Rectal smooth muscle tissue (tissue), 1 donor: Measurements from ENCODE around the gene TOMM40L.

ENCODE experiments used
- H3K27ac ChIP-seq: one replicate; pipeline ENCODE4 v1.7.0; 2013; ENCODE audit warnings: low read depth, low read length, inconsistent platforms
- H3K27me3 ChIP-seq: one replicate; pipeline ENCODE4 v1.7.0; 2013; ENCODE audit warnings: low read length; ENCODE audit not compliant: control insufficient read depth, insufficient read depth
- H3K36me3 ChIP-seq: one replicate; pipeline ENCODE4 v1.7.0; 2013; ENCODE audit warnings: low read length; ENCODE audit not compliant: control insufficient read depth, insufficient read depth
- H3K4me1 ChIP-seq: one replicate; pipeline ENCODE4 v1.7.0; 2013; ENCODE audit warnings: low read length; ENCODE audit not compliant: control insufficient read depth, insufficient read depth
- H3K4me3 ChIP-seq: one replicate; pipeline ENCODE4 v1.7.0; 2013; ENCODE audit warnings: low read length
- H3K9ac ChIP-seq: one replicate; pipeline ENCODE4 v1.7.0; 2013; ENCODE audit warnings: low read length

The TOMM40L gene

DNA sequence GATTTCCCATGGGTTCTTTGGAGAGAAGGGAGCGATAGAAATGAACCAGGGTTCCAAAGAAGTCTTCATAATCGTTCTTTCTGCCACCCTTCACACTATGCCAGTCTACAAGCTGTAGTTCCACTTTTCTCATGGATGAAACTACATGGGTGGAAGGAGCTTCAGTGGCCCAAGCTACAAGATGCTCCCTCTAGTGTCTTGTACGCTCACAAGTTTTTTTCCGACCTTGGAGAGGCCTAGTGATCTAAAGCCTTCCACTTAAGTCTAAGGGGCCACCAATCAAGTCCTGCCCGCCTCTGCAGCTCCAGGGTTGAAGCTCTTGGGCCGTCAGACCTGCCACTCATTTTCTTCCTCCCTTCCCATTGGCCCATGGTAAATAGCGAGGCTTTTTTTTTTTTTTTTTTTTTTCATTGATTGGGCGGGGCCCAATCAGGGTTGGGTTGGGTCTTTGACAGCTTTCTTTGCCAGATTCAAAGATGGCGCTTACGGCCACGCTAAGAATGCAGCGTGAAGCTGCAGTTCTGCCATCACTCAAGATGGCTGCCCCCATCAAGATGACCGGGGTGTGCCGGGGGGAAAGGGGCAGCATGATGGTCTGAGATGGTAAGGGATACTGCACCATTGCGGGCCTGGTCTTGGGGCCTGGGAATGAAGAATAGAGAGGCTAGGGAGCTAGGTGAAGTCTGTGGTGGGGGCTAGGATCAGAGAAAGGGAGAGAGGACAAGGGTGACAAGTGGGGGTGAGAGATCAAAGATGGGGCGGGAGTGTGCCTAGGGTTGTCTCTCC, at the start of gene TOMM40L:
TOMM40L (plus strand) TSS at position 527 of the 786 bp plus-strand sequence. CDS start 430 bp downstream, outside the sequence.
- Histone ChIP-seq H3K4me1 (peaks cover 15% of the 10 kb centered on the region), H3K27ac (peak within 1 kb of the TSS; percentile 86), H3K27me3 (no peaks in the 10 kb centered on the region), H3K36me3 (peaks cover 14% of the 10 kb centered on the region), H3K4me3 (peak within 1 kb of the TSS; percentile 99), H3K9ac (peak within 1 kb of the TSS; percentile 68)

DNA sequence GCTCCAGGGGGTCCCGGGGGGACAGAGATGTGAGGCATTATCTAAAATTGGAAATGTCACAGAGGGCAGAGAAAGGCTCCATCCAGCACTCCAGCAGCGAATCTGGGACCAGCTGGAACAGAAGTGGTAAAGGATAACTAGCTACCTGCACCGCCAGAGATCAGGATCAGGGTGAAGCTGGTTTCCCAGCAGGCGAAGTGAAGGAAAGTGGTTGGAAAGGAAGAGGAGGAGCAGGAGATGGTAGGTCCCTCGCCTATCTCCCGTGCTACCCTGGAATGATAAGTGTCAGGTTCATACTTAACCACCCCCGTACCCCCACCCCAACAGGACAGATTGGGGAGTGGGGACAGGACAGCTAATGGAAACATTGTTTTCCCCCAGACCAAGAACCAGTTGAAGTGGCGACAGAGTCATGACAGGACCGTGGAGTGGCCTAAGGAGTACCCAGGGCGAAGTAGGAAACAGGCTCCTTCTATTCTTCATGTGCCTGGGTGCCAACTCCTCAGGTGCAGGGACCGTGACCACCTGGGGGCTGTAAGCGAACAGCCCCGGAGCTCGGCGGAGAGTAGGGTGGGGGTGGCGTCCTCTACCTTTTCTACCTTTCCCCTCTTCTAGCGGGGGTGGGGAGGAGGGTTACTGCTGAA, 49.3 kb upstream of the TOMM40L start:
- Histone ChIP-seq H3K36me3 (peaks cover 17% of the 10 kb centered on the region), H3K4me1 (peaks cover 9% of the 10 kb centered on the region), H3K27me3 (no peaks in the 10 kb centered on the region), H3K27ac (peak overlapping the region; percentile 89), H3K4me3 (peak overlapping the region; percentile 98), H3K9ac (peak overlapping the region; percentile 91)

GRCh38 chr1:161177112-161177935, 48.5 kb upstream of the TOMM40L start, which contains the start of gene B4GALT3:
Gene B4GALT3, minus strand, starts transcription at chr1:161177507. Its CDS starts 1,447 bp downstream, at chr1:161176060.
- H3K9ac ChIP-seq: peak within 1 kb of the TSS; percentile 91
- no peaks in the 10 kb centered on the region for H3K27me3 ChIP-seq
- H3K27ac ChIP-seq: peak within 1 kb of the TSS; percentile 89
- peaks cover 9% of the 10 kb centered on the region for H3K4me1 ChIP-seq
- H3K4me3 ChIP-seq: peak within 1 kb of the TSS; percentile 98
- H3K36me3 ChIP-seq: peaks cover 17% of the 10 kb centered on the region

GRCh38 chr1:161177936-161178244, 48.0 kb upstream of the TOMM40L start:
- H3K27me3 ChIP-seq: no peaks in the 10 kb centered on the region
- H3K4me3 ChIP-seq: peak overlapping the region; percentile 98
- peaks cover 9% of the 10 kb centered on the region for H3K4me1 ChIP-seq
- peak overlapping the region; percentile 89 for H3K27ac ChIP-seq
- H3K9ac ChIP-seq: peak overlapping the region; percentile 81
- H3K36me3 ChIP-seq: peaks cover 16% of the 10 kb centered on the region

- Histone ChIP-seq H3K27me3 (no peaks in the 10 kb centered on the region), H3K4me3 (no peak overlapping the region), H3K4me1 (peaks cover 9% of the 10 kb centered on the region), H3K36me3 (peaks cover 10% of the 10 kb centered on the region), H3K9ac (no peak overlapping the region), H3K27ac (no peak overlapping the region)
These were observed 46.2 kb upstream of the TOMM40L start for GRCh38 chr1:161179698-161180097.

DNA sequence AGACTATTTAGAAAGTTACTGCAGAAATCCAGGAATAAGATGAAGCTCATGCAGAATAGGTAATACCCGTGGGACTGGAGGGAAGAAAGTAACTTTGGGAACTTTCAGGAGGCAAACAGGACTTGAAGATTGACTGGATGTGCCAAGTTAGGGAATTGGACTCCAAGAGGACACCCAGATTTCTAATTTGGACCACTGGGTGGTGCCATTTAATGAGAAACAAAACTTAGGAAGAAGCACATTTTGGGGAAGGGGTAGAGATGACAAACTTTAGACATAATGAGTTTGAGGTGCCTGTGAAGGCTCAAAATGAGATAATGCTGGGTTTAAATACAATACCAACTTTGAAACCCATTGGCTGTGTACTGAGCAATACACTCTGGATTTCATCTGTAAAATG, 45.2 kb upstream of the TOMM40L start:
- Histone ChIP-seq H3K27ac (no peak overlapping the region), H3K9ac (no peak overlapping the region), H3K27me3 (no peaks in the 10 kb centered on the region), H3K4me3 (no peak overlapping the region), H3K36me3 (peaks cover under 1% of the 10 kb centered on the region), H3K4me1 (peaks cover 9% of the 10 kb centered on the region)

DNA sequence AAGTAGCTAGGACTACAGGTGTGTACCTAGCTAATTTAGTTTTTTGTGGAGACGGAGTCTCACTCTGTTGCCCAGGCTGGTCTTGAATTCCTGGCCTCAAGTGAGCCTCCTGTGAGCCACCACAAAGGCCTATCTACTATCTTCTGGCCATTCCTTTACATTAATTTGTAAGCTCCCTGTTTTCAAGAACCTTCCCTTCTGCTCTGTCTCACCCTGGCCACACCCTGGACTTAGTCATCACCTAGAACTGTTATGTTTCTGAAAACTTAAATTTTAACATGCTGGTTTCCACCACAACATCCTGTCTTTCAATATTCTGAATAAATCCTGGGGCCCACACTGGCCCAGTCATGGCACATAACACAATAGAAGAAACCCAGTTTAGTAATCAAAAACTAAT, 43.6 kb upstream of the TOMM40L start:
- Histone ChIP-seq H3K4me3 (no peak overlapping the region), H3K27ac (no peak overlapping the region), H3K4me1 (peaks cover 4% of the 10 kb centered on the region), H3K36me3 (no peaks in the 10 kb centered on the region), H3K27me3 (no peaks in the 10 kb centered on the region), H3K9ac (no peak overlapping the region)

DNA sequence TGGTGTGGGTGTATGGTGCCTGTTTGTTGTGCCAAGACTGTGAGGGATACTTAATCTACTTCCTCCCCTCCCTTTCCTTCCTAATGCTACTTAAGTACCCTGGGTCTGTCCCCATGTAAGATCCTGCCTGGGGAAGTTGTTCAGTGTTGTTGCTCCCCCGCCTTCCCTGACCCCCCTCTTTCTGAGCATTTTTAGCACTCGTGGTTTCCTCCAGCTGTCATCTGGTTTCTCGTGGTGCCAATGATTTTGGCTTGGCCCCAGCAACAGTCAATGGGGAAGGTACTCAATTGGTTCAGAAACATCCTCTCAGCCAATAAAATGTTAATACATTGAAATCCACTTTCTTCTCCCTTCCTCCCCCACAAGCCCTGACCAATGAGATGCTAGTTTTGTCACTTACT, 40.6 kb upstream of the TOMM40L start:
- Histone ChIP-seq H3K27me3 (no peaks in the 10 kb centered on the region), H3K36me3 (no peaks in the 10 kb centered on the region), H3K9ac (no peak overlapping the region), H3K4me1 (no peaks in the 10 kb centered on the region), H3K4me3 (no peak overlapping the region), H3K27ac (no peak overlapping the region)

GRCh38 chr1:161185732-161186311, 40.0 kb upstream of the TOMM40L start:
- Histone ChIP-seq H3K4me1 (no peaks in the 10 kb centered on the region), H3K9ac (no peak overlapping the region), H3K36me3 (no peaks in the 10 kb centered on the region), H3K27ac (no peak overlapping the region), H3K27me3 (no peaks in the 10 kb centered on the region), H3K4me3 (no peak overlapping the region)

GRCh38 chr1:161187311-161187710, 38.5 kb upstream of the TOMM40L start:
- no peaks in the 10 kb centered on the region for H3K27me3 ChIP-seq
- no peaks in the 10 kb centered on the region for H3K4me1 ChIP-seq
- H3K36me3 ChIP-seq: no peaks in the 10 kb centered on the region
- H3K27ac ChIP-seq: no peak overlapping the region
- H3K4me3 ChIP-seq: no peak overlapping the region
- H3K9ac ChIP-seq: no peak overlapping the region

GRCh38 chr1:161188381-161188780, 37.5 kb upstream of the TOMM40L start:
- no peaks in the 10 kb centered on the region for H3K36me3 ChIP-seq
- H3K27me3 ChIP-seq: no peaks in the 10 kb centered on the region
- no peak overlapping the region for H3K9ac ChIP-seq
- no peaks in the 10 kb centered on the region for H3K4me1 ChIP-seq
- no peak overlapping the region for H3K27ac ChIP-seq
- H3K4me3 ChIP-seq: no peak overlapping the region

GRCh38 chr1:161189036-161189435, 36.8 kb upstream of the TOMM40L start:
- Histone ChIP-seq H3K4me3 (no peak overlapping the region), H3K4me1 (no peaks in the 10 kb centered on the region), H3K27me3 (no peaks in the 10 kb centered on the region), H3K27ac (no peak overlapping the region), H3K36me3 (no peaks in the 10 kb centered on the region), H3K9ac (no peak overlapping the region)
